Measurements from ENCODE around the gene LSM10. TPM values are rescaled to one million over a fixed set of nuclear protein-coding genes. Genes with fewer than 3 reads are reported as not detected.

Gene LSM10
- total RNA-seq, 1 experiment from 2014 or later, result 7.1 TPM

- DNase-seq (ENCODE audit: low spot score), result no peak
These were observed 10.8 kb upstream of the LSM10 start for GRCh38 chr1:36408479-36408878.

GRCh38 chr1:36406440-36406839, 8.7 kb upstream of the LSM10 start:
- DNase-seq (ENCODE audit: low spot score), result no peak

GRCh38 chr1:36402504-36402890, 4.8 kb upstream of the LSM10 start:
- DNase-seq (ENCODE audit: low spot score), result no peak

GRCh38 chr1:36401602-36402503, 4.1 kb upstream of the LSM10 start:
- no peak for DNase-seq (ENCODE audit: low spot score)

GRCh38 chr1:36400825-36401601, 3.3 kb upstream of the LSM10 start:
- DNase-seq (ENCODE audit: low spot score), result peak; percentile 86

GRCh38 chr1:36400514-36400824, 2.8 kb upstream of the LSM10 start:
- no peak for DNase-seq (ENCODE audit: low spot score)

- DNase-seq (ENCODE audit: low spot score), result no peak
These were observed 766 bp upstream of the LSM10 start for GRCh38 chr1:36398370-36398977.

GRCh38 chr1:36397083-36397377, 678 bp downstream of the LSM10 start:
- no peak for DNase-seq (ENCODE audit: low spot score)

GRCh38 chr1:36396359-36396758, 1.3 kb downstream of the LSM10 start:
- no peak for DNase-seq (ENCODE audit: low spot score)

- DNase-seq (ENCODE audit: low spot score), result no peak
These were observed 4.0 kb downstream of the LSM10 start for GRCh38 chr1:36393686-36394085.

GRCh38 chr1:36392836-36393235, 4.9 kb downstream of the LSM10 start:
- DNase-seq (ENCODE audit: low spot score), result no peak

- no peak for DNase-seq (ENCODE audit: low spot score)
These were observed 6.4 kb downstream of the LSM10 start for GRCh38 chr1:36391271-36391670.

- no peak for DNase-seq (ENCODE audit: low spot score)
These were observed 7.3 kb downstream of the LSM10 start for GRCh38 chr1:36390411-36390810.

- DNase-seq (ENCODE audit: low spot score), result no peak
These were observed 7.7 kb downstream of the LSM10 start for GRCh38 chr1:36389999-36390398.

- DNase-seq (ENCODE audit: low spot score), result no peak
These were observed 8.4 kb downstream of the LSM10 start for GRCh38 chr1:36389261-36389660.

GRCh38 chr1:36387141-36387949, 10.4 kb downstream of the LSM10 start:
- peak; percentile 36 for DNase-seq (ENCODE audit: low spot score)

GRCh38 chr1:36386265-36387140, 11.2 kb downstream of the LSM10 start:
- peak; percentile 100 for DNase-seq (ENCODE audit: low spot score)

- DNase-seq (ENCODE audit: low spot score), result peak; percentile 99
These were observed 12.1 kb downstream of the LSM10 start, which contains the start of gene STK40 for GRCh38 chr1:36385410-36386264. TSS of gene STK40 (minus strand) at chr1:36385924. CDS start at chr1:36361332, 24,592 bp downstream.

- DNase-seq (ENCODE audit: low spot score), result no peak
These were observed 12.9 kb downstream of the LSM10 start for GRCh38 chr1:36384542-36385409.
